GM21786 (cell line): Measurements from ENCODE around the gene ABCF2.

Experiments
- ATAC-seq: cut with Tn5 transposase; IDR thresholded peaks from one replicate; pipeline ENCODE4 v1.9.1; 2021; ENCODE audit not compliant: unreplicated experiment

Gene ABCF2

GRCh38 chr7:151252961-151253711, 26.1 kb upstream of the ABCF2 start:
- ATAC-seq = no peak

DNA sequence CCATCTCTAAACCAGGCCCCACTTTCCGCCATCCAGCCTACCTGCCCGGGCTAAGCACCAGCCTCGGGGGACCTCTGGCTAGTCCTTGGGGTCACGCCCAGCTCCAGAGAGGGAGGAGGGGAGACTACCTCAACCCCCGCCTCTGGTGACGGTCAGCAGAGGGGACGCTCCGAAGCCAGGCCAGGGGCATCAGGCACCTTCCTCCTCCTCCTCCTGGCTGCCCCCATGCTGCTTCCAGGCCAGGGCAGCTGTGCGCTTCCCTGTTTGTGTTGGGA, 25.5 kb upstream of the ABCF2 start:
- no peak for ATAC-seq

GRCh38 chr7:151251689-151252560, 24.9 kb upstream of the ABCF2 start:
- ATAC-seq = no peak

DNA sequence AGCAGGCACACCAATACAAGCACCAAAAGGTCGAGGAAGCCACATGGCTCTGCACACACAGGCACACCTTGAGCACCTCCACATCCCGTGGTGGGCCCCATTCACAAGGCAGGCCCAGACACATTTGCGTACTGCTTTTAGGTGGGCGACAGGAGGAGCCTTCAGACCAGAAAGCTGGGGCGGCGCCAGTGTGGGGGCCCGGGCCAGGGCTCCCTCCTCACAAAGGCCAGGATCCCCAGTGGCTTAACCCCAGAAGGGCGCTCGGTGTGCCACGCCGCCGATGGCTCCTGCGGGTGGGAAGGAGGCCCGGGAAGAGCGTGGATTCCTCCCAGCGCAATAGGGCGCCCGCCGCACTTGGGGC, 24.3 kb upstream of the ABCF2 start:
- ATAC-seq = no peak

DNA sequence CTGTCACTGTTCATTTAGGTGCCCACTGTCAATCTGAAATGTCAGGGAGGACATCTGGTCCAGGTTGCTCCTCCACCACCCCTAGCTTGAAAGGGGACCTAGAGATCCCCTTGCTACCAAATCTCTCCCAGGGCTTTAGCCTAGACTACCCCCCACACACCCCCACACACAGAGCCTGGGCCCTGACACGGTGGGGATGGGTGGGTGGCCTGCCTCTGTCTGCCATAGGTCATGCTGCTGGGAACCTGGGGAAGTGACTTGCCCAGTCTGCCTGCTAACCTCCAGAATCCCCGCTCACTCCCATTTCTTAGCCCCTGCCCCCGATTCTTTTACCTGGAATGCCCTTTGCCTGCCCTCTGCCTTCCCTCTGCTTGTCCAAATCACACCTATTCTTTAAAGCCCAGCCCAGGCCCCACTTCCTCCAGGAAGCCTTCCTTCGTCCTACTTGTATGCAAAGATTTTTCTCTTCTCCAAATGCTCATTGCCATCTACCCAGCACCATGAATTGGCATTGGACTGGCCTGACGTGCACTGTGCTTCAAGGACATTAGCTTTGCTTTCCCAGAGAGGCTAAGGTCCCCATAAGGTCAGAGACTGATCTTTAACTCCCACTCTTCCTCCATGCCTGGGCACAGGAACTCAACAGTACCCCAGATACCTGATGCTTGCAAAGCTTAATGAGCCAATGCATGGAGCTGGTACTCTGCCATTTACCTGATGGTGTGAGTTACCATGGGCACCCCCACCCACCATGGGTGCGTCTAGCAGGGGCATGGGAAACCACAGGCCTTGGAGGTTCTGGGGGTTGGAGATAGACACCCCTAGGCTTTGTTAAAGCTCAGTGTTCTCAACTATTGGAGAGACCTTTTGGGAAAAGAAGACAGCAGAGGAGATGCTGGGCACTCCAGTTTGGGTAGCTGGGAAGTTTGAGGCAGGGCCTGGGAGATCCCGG, 23.5 kb upstream of the ABCF2 start:
- ATAC-seq = no peak

DNA sequence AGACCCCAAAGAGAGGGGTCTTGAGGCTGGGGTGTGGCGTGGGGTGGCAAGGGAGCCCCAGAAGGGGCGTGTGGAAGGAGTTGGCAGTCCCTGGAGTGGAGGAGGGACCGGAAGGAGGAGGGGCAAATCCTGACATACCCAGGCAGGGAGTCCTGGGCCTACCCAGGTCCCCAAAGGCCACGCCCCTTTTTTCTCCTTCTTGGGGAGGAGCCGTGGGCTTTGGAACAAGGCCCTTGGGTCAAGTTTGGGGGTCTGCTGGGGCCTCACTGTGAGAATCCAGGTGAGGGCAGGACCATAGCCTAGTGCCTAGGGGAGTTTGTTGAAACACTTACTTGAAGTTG, 22.7 kb upstream of the ABCF2 start:
- no peak for ATAC-seq

GRCh38 chr7:151249034-151249731, 22.2 kb upstream of the ABCF2 start:
- ATAC-seq = no peak

- no peak for ATAC-seq
These were observed 21.5 kb upstream of the ABCF2 start, which contains the start of gene SMARCD3 for GRCh38 chr7:151248346-151249033. Gene SMARCD3, minus strand, starts transcription at chr7:151248694. Its CDS starts 132 bp downstream, at chr7:151248562.

DNA sequence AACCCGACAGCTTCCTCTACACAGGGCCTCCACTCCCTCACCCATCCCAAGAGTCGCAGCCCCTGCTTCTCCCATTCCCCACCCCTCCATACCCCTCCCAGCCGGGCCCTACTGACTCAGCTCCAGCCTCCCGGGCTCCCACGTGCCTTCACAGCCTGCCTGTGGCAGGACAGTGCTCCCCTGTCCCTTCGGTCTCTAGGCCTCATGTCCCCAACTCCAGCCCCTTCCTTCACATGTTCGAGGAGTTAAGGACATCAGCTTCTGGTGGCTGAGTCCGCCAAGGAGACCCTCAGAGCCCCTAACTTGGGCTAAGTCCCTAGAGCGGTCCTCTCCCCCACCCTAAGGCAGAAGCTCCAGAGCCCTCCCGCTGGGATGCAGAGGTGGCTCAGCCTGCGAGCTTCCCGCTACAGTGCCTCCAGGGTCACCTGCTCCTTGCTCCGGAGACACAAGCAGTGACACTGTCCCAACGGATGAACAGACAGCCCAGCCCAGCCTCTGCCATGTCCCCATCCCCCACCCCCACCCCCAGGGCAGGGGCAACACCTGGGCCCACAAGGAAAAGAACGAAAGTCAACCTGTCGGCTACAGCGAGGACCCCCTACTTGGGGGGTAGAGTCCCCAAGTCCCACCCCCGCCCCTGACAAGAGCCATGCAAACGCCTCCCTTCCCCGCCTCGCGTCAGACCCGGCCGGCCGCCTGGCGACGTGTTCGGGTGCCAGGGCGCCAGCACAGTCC, 20.8 kb upstream of the ABCF2 start:
- no peak for ATAC-seq

- no peak for ATAC-seq
These were observed 20.0 kb upstream of the ABCF2 start for GRCh38 chr7:151246851-151247580.

DNA sequence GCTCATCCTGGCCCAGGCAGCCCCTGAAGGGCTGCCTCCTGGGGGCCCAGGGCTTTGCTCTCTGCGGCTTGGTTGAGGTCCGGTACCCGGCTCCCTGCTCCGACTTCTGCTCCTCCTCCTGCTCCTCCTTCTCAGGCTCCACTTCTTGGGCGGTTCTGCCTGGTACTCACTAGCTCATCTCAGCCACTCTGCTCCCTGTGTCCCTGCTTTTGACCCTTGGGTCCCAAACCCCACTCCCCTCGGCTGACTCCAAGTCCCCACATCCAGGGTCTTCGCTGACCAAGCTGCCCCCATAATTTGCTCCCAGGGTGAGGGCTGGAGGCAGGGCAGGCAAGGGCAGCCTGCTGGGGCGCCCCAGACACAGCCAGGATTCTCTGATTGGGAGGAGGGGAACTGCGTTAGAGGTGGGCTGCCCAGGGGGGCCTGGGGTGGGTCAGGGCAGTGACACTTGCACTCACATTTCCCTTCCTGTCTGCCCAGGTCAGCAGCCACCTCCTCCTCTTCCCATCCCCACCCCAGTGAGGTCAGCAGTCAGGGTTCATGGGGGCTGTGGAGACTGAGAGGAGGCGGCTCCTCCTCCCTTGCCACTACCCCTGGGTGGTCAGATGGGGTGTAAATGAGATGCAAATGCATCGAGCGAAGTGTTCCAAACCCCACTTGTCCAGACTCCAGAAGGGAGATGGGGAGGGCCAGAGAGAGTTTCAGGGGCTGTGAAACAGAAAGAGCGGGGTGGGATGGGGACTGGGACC, 19.3 kb upstream of the ABCF2 start:
- ATAC-seq = no peak

- ATAC-seq = no peak
These were observed 18.5 kb upstream of the ABCF2 start for GRCh38 chr7:151245360-151246101.

DNA sequence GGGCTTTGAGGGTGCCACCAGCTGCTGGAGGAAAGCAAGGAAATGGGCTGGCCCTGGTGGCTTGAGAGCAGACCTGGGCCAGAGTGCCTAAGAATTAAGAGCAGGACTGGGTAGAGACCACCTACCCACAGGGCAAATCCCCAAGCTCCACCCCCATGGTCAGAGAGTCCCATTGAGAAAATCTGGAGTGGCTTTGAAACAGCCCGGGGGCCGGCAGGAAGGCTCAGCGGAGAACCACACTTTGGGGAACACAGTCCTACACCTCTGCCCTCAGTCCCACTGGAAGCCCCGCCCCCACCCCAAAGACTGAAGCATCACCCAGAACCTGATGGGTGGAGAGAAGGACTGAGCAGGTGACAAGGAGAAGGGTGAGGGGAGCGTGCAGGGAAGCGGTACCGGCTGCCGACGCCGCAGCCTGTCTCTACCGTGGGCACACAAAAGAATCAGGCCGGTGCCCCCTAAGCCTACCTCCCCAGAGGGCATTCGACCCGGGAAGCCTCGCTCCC, 17.9 kb upstream of the ABCF2 start:
- no peak for ATAC-seq

DNA sequence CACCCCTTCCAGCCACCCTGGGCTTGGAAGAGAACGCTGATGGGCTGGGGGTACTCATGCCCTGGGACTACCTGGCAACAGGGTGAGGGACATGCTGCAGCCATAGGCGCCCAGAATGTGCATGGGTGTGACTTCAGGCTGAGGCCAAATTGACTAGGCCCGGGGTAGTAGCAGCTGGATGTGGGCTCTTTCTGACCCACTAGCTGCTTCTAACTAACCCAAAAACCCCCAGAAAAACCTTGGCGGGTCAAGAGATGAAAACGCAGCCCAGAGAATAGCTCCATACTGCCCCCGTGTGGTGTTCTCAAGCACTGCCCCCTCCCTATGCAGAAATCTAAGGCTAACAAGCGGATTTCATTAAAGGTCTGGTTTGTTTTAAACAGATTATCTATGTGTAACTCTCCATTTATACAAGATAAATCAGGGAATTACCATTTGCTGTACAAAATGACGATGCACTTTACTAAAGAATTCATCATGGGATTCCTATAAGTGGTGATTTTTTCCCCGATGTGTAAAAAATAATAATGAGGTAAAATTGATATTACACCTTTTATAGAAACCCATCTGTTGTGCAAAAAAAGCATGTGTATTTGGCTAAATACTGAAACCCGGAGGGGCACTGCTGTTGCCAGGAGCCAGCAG, 17.3 kb upstream of the ABCF2 start:
- no peak for ATAC-seq

GRCh38 chr7:151243408-151244195, 16.6 kb upstream of the ABCF2 start:
- ATAC-seq = no peak

GRCh38 chr7:151243045-151243349, 16.0 kb upstream of the ABCF2 start:
- ATAC-seq = no peak
